ENCODE measurements around the gene EN2.

- TF ChIP-seq CTCF (IDR thresholded peaks at IDR 0.05) (no peak), POLR2A (IDR thresholded peaks at IDR 0.05) (no peak), EP300 (IDR thresholded peaks at IDR 0.05) (no peak)
Measured at GRCh38 chr7:155494551-155494950, 36.6 kb downstream of the EN2 start.

Measured in gastroesophageal sphincter (tissue), 3 donors.